Loucy (cell line): ENCODE measurements around the gene PIP4K2C.

Experiments
- H2AFZ ChIP-seq: fragments of 200-600 bp; sonication (generic); 2 replicates; pipeline ENCODE4 v1.6.0; 2016; ENCODE audit warnings: antibody characterized with exemption, mild to moderate bottlenecking, low read length, moderate library complexity
- H3F3A ChIP-seq: fragments of 200-600 bp; 2 replicates; pipeline ENCODE4 v1.6.0; 2016; ENCODE audit warnings: antibody characterized with exemption, low read depth, mild to moderate bottlenecking
- H3K27me3 ChIP-seq: fragments of 200-600 bp; sonication (generic); 2 replicates; pipeline ENCODE4 v1.6.1; 2014; ENCODE audit warnings: low read length, mild to moderate bottlenecking; ENCODE audit not compliant: insufficient read depth, poor library complexity, severe bottlenecking
- H3K36me3 ChIP-seq: fragments of 200-600 bp; sonication (generic); 2 replicates; pipeline ENCODE4 v1.6.1; 2016; ENCODE audit warnings: low read length; ENCODE audit not compliant: insufficient read depth
- H3K4me1 ChIP-seq: fragments of 200-600 bp; sonication (generic); 2 replicates; pipeline ENCODE4 v1.5.1; 2014; ENCODE audit warnings: low read length, mild to moderate bottlenecking; ENCODE audit not compliant: insufficient read depth, poor library complexity, severe bottlenecking
- H3K4me2 ChIP-seq: fragments of 200-600 bp; sonication (generic); 2 replicates; pipeline ENCODE4 v1.6.0; 2014; ENCODE audit warnings: antibody characterized with exemption, low read length, low read depth, mild to moderate bottlenecking; ENCODE audit not compliant: poor library complexity, severe bottlenecking
- H3K4me3 ChIP-seq: fragments of 200-600 bp; sonication (generic); 2 replicates; pipeline ENCODE4 v1.5.1; 2014; ENCODE audit warnings: low read length, mild to moderate bottlenecking, mixed read lengths; ENCODE audit not compliant: poor library complexity, severe bottlenecking
- H3K79me2 ChIP-seq: fragments of 200-600 bp; sonication (generic); 2 replicates; pipeline ENCODE4 v1.6.1; 2014; ENCODE audit warnings: low read length; ENCODE audit not compliant: insufficient read depth
- H3K9ac ChIP-seq: fragments of 200-600 bp; sonication (generic); 2 replicates; pipeline ENCODE4 v1.6.0; 2014; ENCODE audit warnings: mild to moderate bottlenecking, low read depth, low read length, moderate library complexity; ENCODE audit not compliant: poor library complexity, severe bottlenecking
- H3K9me2 ChIP-seq: fragments of 200-600 bp; sonication (generic); replicated peaks from 2 replicates; pipeline ENCODE4 v1.6.1; 2016; ENCODE audit warnings: low read depth, low read length, mixed read lengths
- H3K9me3 ChIP-seq: fragments of 200-600 bp; sonication (generic); 2 replicates; pipeline ENCODE4 v1.6.1; 2014; ENCODE audit warnings: mild to moderate bottlenecking, antibody characterized with exemption, low read length, low read depth; ENCODE audit not compliant: insufficient read depth
- H4K20me1 ChIP-seq: fragments of 200-600 bp; sonication (generic); 2 replicates; pipeline ENCODE4 v1.6.0; 2014; ENCODE audit warnings: antibody characterized with exemption, low read length, mild to moderate bottlenecking; ENCODE audit not compliant: insufficient read depth, poor library complexity, severe bottlenecking
- CTCF ChIP-seq: fragments of 200-600 bp; sonication (generic); conservative IDR thresholded peaks from 2 replicates; pipeline ENCODE4 v1.5.1; 2014; ENCODE audit warnings: mild to moderate bottlenecking, antibody characterized with exemption, low read length
- EZH2phosphoT487 ChIP-seq: fragments of 200-600 bp; IDR thresholded peaks from 2 replicates; pipeline ENCODE4 v1.6.1; 2018; ENCODE audit warnings: antibody characterized with exemption, mild to moderate bottlenecking, moderate library complexity, borderline replicate concordance

PIP4K2C gene

GRCh38 chr12:57548013-57548315 is 43.0 kb upstream of the PIP4K2C start:
- no peak for TF ChIP-seq EZH2phosphoT487
- TF ChIP-seq CTCF: no peak
- no peaks in the 10 kb centered on the region for H3K9me3 ChIP-seq
- peaks cover 23% of the 10 kb centered on the region for H3K79me2 ChIP-seq
- H3K36me3 ChIP-seq: no peaks in the 10 kb centered on the region
- peaks cover 31% of the 10 kb centered on the region for H3K4me1 ChIP-seq
- H4K20me1 ChIP-seq: peaks cover 9% of the 10 kb centered on the region
- no peaks in the 10 kb centered on the region for H3K9me2 ChIP-seq
- H3K4me2 ChIP-seq: no peak overlapping the region
- H3F3A ChIP-seq: no peaks in the 10 kb centered on the region
- no peak overlapping the region for H3K9ac ChIP-seq
- no peak overlapping the region for H3K4me3 ChIP-seq
- no peak overlapping the region for H2AFZ ChIP-seq
- no peaks in the 10 kb centered on the region for H3K27me3 ChIP-seq

- Histone ChIP-seq H3K36me3 (no peaks in the 10 kb centered on the region), H3K4me3 (no peak overlapping the region), H4K20me1 (peaks cover 9% of the 10 kb centered on the region), H3K4me2 (no peak overlapping the region), H3F3A (no peaks in the 10 kb centered on the region), H3K9ac (no peak overlapping the region), H2AFZ (no peak overlapping the region), H3K4me1 (peaks cover 28% of the 10 kb centered on the region), H3K79me2 (peaks cover 23% of the 10 kb centered on the region), H3K27me3 (no peaks in the 10 kb centered on the region), H3K9me3 (no peaks in the 10 kb centered on the region), H3K9me2 (no peaks in the 10 kb centered on the region)
- TF ChIP-seq EZH2phosphoT487 (no peak), CTCF (no peak)
Measured at GRCh38 chr12:57548488-57548887, 42.5 kb upstream of the PIP4K2C start.

- Histone ChIP-seq H3K9ac (no peak overlapping the region), H3K36me3 (no peaks in the 10 kb centered on the region), H2AFZ (peak overlapping the region; percentile 58), H3K27me3 (no peaks in the 10 kb centered on the region), H3K4me3 (peak overlapping the region; percentile 51), H3F3A (no peaks in the 10 kb centered on the region), H3K9me2 (no peaks in the 10 kb centered on the region), H3K4me1 (peaks cover 22% of the 10 kb centered on the region), H3K79me2 (peaks cover 23% of the 10 kb centered on the region), H4K20me1 (peaks cover 9% of the 10 kb centered on the region), H3K4me2 (peak overlapping the region; percentile 42), H3K9me3 (no peaks in the 10 kb centered on the region)
- TF ChIP-seq EZH2phosphoT487 (no peak), CTCF (no peak)
Measured at GRCh38 chr12:57549203-57549908, 41.6 kb upstream of the PIP4K2C start.
